Spleen (tissue), 7 donors: ENCODE results near the gene YPEL2.

Source experiments
- CTCF ChIP-seq, 11 experiments: fragments of 200-600 bp in 7 of 11; fragments of 450-650 bp in 4 of 11; sonication (generic) in 4 of 11; IDR thresholded peaks in 8 of 11; conservative IDR thresholded peaks in 3 of 11; 1 replicate in 7 of 11; 2 replicates in 4 of 11; pipeline versions ENCODE4 v1.4.0 to v1.8.0; 2016 to 2021; ENCODE audit warnings: antibody characterized with exemption in 11 of 11, inconsistent platforms in 4 of 11, mild to moderate bottlenecking in 1 of 11
- POLR2AphosphoS5 ChIP-seq, 3 donors: sonication (generic); formaldehyde crosslinking; IDR thresholded peaks; one replicate each; pipeline ENCODE4 v1.5.1; 2017; ENCODE audit warnings: antibody characterized with exemption in 3 of 3
- donor health status: DM: no; HTN: no; CAD: no; lungs with moderate emphysema.
- donor health status: DM: no; HTN: no; CAD: no.
- donor health status: DM: no; HTN: no; CAD: no.

- TF ChIP-seq POLR2AphosphoS5 (IDR thresholded peaks at IDR 0.05) (no peak), CTCF (IDR thresholded peaks at IDR 0.05 in 8 of 11, conservative IDR thresholded peaks at IDR 0.05 in 3 of 11) (no peak)
Observed at GRCh38 chr17:59284317-59284716, 47.1 kb upstream of the YPEL2 start.
